ENCODE measurements around the gene DUSP9.

- TF ChIP-seq CTCF (IDR thresholded peaks at IDR 0.05) (no peak), EZH2 (IDR thresholded peaks at IDR 0.05) (no peak), EZH2phosphoT487 (IDR thresholded peaks at IDR 0.05) (no peak)
These were observed 41.5 kb downstream of the DUSP9 start for GRCh38 chrX:153688506-153688905.
